Trophoblast cell (in vitro differentiated cells and primary cell): ENCODE results near the gene ABCB1.
A peak's percentile ranks its signal among the peaks of the same experiment; 100 is the strongest.

Experiments
- DNase-seq, 2 donors: peaks; one replicate each; pipeline ENCODE4 v3.0.0-alpha.2; 2016
- H2AFZ ChIP-seq: 2 replicates; pipeline ENCODE4 v1.6.1; 2013; ENCODE audit warnings: low read length, moderate library complexity, mild to moderate bottlenecking; ENCODE audit not compliant: insufficient read depth, poor library complexity
- H2AK5ac ChIP-seq: 2 replicates; pipeline ENCODE4 v1.6.1; 2013; ENCODE audit warnings: mild to moderate bottlenecking, low read length
- H2BK120ac ChIP-seq: 2 replicates; pipeline ENCODE4 v1.6.1; 2013; ENCODE audit warnings: low read length, mild to moderate bottlenecking, moderate library complexity; ENCODE audit not compliant: insufficient read depth, poor library complexity
- H2BK12ac ChIP-seq: 2 replicates; pipeline ENCODE4 v1.6.1; 2013; ENCODE audit warnings: mild to moderate bottlenecking, low read length, moderate library complexity
- H2BK5ac ChIP-seq: 2 replicates; pipeline ENCODE4 v1.6.1; 2013; ENCODE audit warnings: low read length, low read depth, moderate library complexity, mild to moderate bottlenecking; ENCODE audit not compliant: poor library complexity
- H3K14ac ChIP-seq: 2 replicates; pipeline ENCODE4 v1.6.1; 2013; ENCODE audit warnings: mild to moderate bottlenecking, low read length
- H3K18ac ChIP-seq: 2 replicates; pipeline ENCODE4 v1.6.1; 2013; ENCODE audit warnings: mild to moderate bottlenecking, low read length
- H3K23ac ChIP-seq: 2 replicates; pipeline ENCODE4 v1.6.1; 2013; ENCODE audit warnings: low read length
- H3K27ac ChIP-seq: 2 replicates; pipeline ENCODE4 v1.5.1; 2013; ENCODE audit warnings: low read depth, mild to moderate bottlenecking, inconsistent platforms, low read length, moderate library complexity
- H3K27me3 ChIP-seq: 2 replicates; pipeline ENCODE4 v1.6.1; 2013; ENCODE audit warnings: inconsistent platforms, mild to moderate bottlenecking, low read length, moderate library complexity; ENCODE audit not compliant: insufficient read depth
- H3K36me3 ChIP-seq, 2 experiments: 1 replicate in 1 of 2; 2 replicates in 1 of 2; pipeline ENCODE4 v1.6.1; 2013; ENCODE audit warnings: low read length in 2 of 2, mild to moderate bottlenecking in 2 of 2, moderate library complexity in 1 of 2; ENCODE audit not compliant: insufficient read depth in 2 of 2, control insufficient read depth in 1 of 2
- H3K4ac ChIP-seq: 2 replicates; pipeline ENCODE4 v1.6.1; 2013; ENCODE audit warnings: low read depth, mild to moderate bottlenecking, low read length, moderate library complexity
- H3K4me1 ChIP-seq, 2 experiments: 1 replicate in 1 of 2; 2 replicates in 1 of 2; pipeline ENCODE4 v1.6.1; 2013; ENCODE audit warnings: low read length in 2 of 2, mild to moderate bottlenecking in 2 of 2, moderate library complexity in 1 of 2; ENCODE audit not compliant: insufficient read depth in 2 of 2, control insufficient read depth in 1 of 2
- H3K4me2 ChIP-seq: 2 replicates; pipeline ENCODE4 v1.6.1; 2013; ENCODE audit warnings: inconsistent platforms, mild to moderate bottlenecking, low read length, moderate library complexity
- H3K4me3 ChIP-seq: 2 replicates; pipeline ENCODE4 v1.5.1; 2013; ENCODE audit warnings: mild to moderate bottlenecking, low read depth, low read length, inconsistent platforms
- H3K79me1 ChIP-seq: one replicate; pipeline ENCODE4 v1.6.1; 2013; ENCODE audit warnings: low read length
- H3K79me2 ChIP-seq: 2 replicates; pipeline ENCODE4 v1.6.1; 2013; ENCODE audit warnings: low read length, mild to moderate bottlenecking; ENCODE audit not compliant: control insufficient read depth, insufficient read depth, poor library complexity
- H3K9ac ChIP-seq: 2 replicates; pipeline ENCODE4 v1.6.1; 2013; ENCODE audit warnings: mild to moderate bottlenecking, low read length
- H3K9me3 ChIP-seq: 2 replicates; pipeline ENCODE4 v1.6.1; 2013; ENCODE audit warnings: low read depth, mild to moderate bottlenecking, control low read depth, inconsistent platforms, low read length; ENCODE audit not compliant: insufficient read depth
- H4K12ac ChIP-seq: 2 replicates; pipeline ENCODE4 v1.6.1; 2013; ENCODE audit warnings: low read depth, mild to moderate bottlenecking, low read length, moderate library complexity
- H4K8ac ChIP-seq: 2 replicates; pipeline ENCODE4 v1.6.1; 2013; ENCODE audit warnings: low read depth, mild to moderate bottlenecking, low read length, moderate library complexity
- H4K91ac ChIP-seq: one replicate; pipeline ENCODE4 v1.6.1; 2013; ENCODE audit warnings: low read depth, mild to moderate bottlenecking, low read length, moderate library complexity
- WGBS: extraction: QIAGEN DNeasy Blood & Tissue Kit; methylation state at CpG from one replicate; pipeline ENCODE4 v1.1.7; 2013; ENCODE audit warnings: missing lambda C conversion rate; ENCODE audit not compliant: insufficient read length, insufficient coverage; ENCODE audit errors: extremely low coverage; 5-methylcytosine and 5-hydroxymethylcytosine counted together

Gene ABCB1

GRCh38 chr7:87479951-87480350 is 120.7 kb downstream of the ABCB1 start:
- Histone ChIP-seq H3K4me3 (no peak overlapping the region), H2BK120ac (no peak overlapping the region), H3K4ac (no peak overlapping the region), H2BK5ac (no peak overlapping the region), H3K79me2 (no peaks in the 10 kb centered on the region), H3K79me1 (no peaks in the 10 kb centered on the region), H3K4me1 (peaks cover 4% of the 10 kb centered on the region in 2 experiments), H3K4me2 (no peak overlapping the region), H3K9ac (no peak overlapping the region), H2BK12ac (no peak overlapping the region), H3K27me3 (peaks cover 10% of the 10 kb centered on the region), H4K8ac (no peak overlapping the region), H3K23ac (no peak overlapping the region), H2AFZ (no peak overlapping the region), H3K27ac (no peak overlapping the region), H2AK5ac (no peak overlapping the region), H3K14ac (no peak overlapping the region), H3K18ac (no peak overlapping the region), H3K36me3 (no peaks in the 10 kb centered on the region), H4K12ac (no peak overlapping the region), H3K9me3 (no peaks in the 10 kb centered on the region), H4K91ac (no peak overlapping the region)
- DNase-seq = peak in 1 of 2 donors; percentile 55
- WGBS = no CpG with 5 or more reads among the region's 2 CpGs

DNA sequence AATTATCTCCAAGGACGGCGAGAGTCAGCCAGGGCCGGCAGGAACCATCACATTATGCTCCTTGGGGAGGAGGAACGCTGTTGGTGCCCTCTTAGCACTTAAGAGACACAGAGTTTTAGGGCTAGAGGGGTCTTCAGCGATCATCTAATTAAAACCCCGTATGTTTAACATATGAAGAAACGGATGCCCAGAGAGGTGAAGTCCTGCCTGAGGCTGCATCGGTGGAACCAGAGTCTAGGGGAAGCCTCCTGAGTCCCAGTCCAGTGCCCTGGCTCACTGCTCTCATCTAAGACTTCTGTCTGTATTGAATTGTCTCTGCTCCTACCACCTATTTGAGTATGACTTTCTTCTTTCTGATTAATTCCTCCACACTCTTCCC is 124.5 kb downstream of the ABCB1 start:
- Histone ChIP-seq H3K4me2 (peak overlapping the region; percentile 86), H2AFZ (no peak overlapping the region), H3K18ac (no peak overlapping the region), H2AK5ac (no peak overlapping the region), H3K23ac (no peak overlapping the region), H3K79me2 (no peaks in the 10 kb centered on the region), H3K14ac (no peak overlapping the region), H4K12ac (no peak overlapping the region), H3K4me1 (peaks cover 4% of the 10 kb centered on the region in 2 experiments), H4K91ac (no peak overlapping the region), H4K8ac (no peak overlapping the region), H3K9me3 (no peaks in the 10 kb centered on the region), H3K27me3 (peaks cover 15% of the 10 kb centered on the region), H3K4me3 (no peak overlapping the region), H2BK5ac (no peak overlapping the region), H3K9ac (no peak overlapping the region), H3K4ac (no peak overlapping the region), H3K36me3 (no peaks in the 10 kb centered on the region), H3K27ac (no peak overlapping the region), H3K79me1 (no peaks in the 10 kb centered on the region), H2BK120ac (no peak overlapping the region), H2BK12ac (no peak overlapping the region)
- no peak for DNase-seq
- no CpG with 5 or more reads among the region's 8 CpGs for WGBS

GRCh38 chr7:87475359-87476178 is 125.1 kb downstream of the ABCB1 start, which contains the start of gene ABCB4:
Gene ABCB4 (minus strand): TSS chr7:87475680. CDS start chr7:87475465, 215 bp downstream.
- H3K4me2 ChIP-seq = peak within 1 kb of the TSS; percentile 86
- no peak within 1 kb of the TSS for H2AFZ ChIP-seq
- no peak within 1 kb of the TSS for H3K14ac ChIP-seq
- peaks cover 4% of the 10 kb centered on the region in 2 experiments for H3K4me1 ChIP-seq
- H3K79me2 ChIP-seq = no peaks in the 10 kb centered on the region
- H3K36me3 ChIP-seq = no peaks in the 10 kb centered on the region
- WGBS = no CpG with 5 or more reads among the region's 80 CpGs
- no peak within 1 kb of the TSS for H4K91ac ChIP-seq
- peaks cover 15% of the 10 kb centered on the region for H3K27me3 ChIP-seq
- no peak within 1 kb of the TSS for H2BK120ac ChIP-seq
- no peak within 1 kb of the TSS for H3K18ac ChIP-seq
- H3K4me3 ChIP-seq = peak within 1 kb of the TSS; percentile 63
- no peak within 1 kb of the TSS for H2AK5ac ChIP-seq
- no peak within 1 kb of the TSS for H4K12ac ChIP-seq
- no peak within 1 kb of the TSS for H4K8ac ChIP-seq
- no peak within 1 kb of the TSS for H2BK12ac ChIP-seq
- no peak within 1 kb of the TSS for H3K4ac ChIP-seq
- H3K27ac ChIP-seq = no peak within 1 kb of the TSS
- H3K23ac ChIP-seq = no peak within 1 kb of the TSS
- H3K9me3 ChIP-seq = no peaks in the 10 kb centered on the region
- no peak within 1 kb of the TSS for H3K9ac ChIP-seq
- no peaks in the 10 kb centered on the region for H3K79me1 ChIP-seq
- no peak for DNase-seq
- no peak within 1 kb of the TSS for H2BK5ac ChIP-seq

DNA sequence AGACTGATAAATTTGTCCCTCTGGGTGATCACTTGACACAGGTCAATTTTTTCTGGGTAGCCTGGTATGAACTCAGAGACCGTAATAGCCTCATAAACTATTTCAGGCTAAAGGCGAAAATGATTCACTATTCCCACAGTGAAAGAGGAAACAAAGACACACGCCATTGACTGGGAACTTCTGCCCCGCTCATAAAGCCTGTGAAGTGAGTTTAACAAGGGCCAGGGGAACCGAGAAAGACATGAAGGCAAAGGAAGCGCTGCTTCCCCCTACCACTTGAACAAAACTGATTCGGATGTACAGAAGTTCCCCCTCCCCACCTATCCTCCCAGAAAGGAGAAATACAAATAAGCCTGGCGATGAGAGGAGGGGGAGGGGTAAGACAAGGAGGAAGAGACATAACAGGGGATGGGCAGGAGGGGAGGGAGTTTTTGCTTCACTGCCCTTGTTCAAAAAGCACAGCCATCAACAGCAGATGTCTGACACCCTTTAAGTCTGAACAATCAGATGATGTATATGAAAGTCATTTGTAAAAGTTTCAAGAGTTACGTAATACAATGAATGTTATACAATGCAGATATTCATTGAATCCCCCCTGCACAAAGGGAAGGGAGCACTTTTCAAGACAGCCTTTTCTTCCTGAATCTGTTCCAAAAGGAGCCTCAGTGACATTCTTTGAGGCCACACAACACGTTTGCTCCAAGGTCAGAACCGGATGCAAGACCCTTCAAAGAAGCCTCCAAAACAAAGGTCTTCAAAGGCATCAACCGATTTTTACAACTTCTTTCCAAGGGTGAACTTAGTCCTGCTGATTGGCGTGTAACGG is 125.9 kb downstream of the ABCB1 start:
- no peaks in the 10 kb centered on the region for H3K36me3 ChIP-seq
- DNase-seq = peak in 1 of 2 donors; percentile 50
- no peaks in the 10 kb centered on the region for H3K9me3 ChIP-seq
- H4K12ac ChIP-seq = no peak overlapping the region
- H3K23ac ChIP-seq = no peak overlapping the region
- H2BK12ac ChIP-seq = no peak overlapping the region
- no peak overlapping the region for H3K14ac ChIP-seq
- peaks cover 15% of the 10 kb centered on the region for H3K27me3 ChIP-seq
- H2AK5ac ChIP-seq = no peak overlapping the region
- no peaks in the 10 kb centered on the region for H3K79me2 ChIP-seq
- no peak overlapping the region for H3K9ac ChIP-seq
- no peak overlapping the region for H4K91ac ChIP-seq
- H4K8ac ChIP-seq = no peak overlapping the region
- no peak overlapping the region for H3K18ac ChIP-seq
- WGBS = no CpG with 5 or more reads among the region's 14 CpGs
- no peak overlapping the region for H2AFZ ChIP-seq
- H3K4me3 ChIP-seq = peak overlapping the region; percentile 63
- H3K4me2 ChIP-seq = peak overlapping the region; percentile 86
- no peak overlapping the region for H3K27ac ChIP-seq
- no peaks in the 10 kb centered on the region for H3K79me1 ChIP-seq
- H3K4ac ChIP-seq = no peak overlapping the region
- H3K4me1 ChIP-seq = peaks cover 4% of the 10 kb centered on the region in 2 experiments
- no peak overlapping the region for H2BK120ac ChIP-seq
- no peak overlapping the region for H2BK5ac ChIP-seq
